Thyroid gland (tissue), 4 donors: Measurements from ENCODE around the gene ATF7. TPM values are rescaled to one million over a fixed set of nuclear protein-coding genes. Genes with fewer than 3 reads are reported as not detected.

ENCODE experiments used
- DNase-seq, 2 donors: peaks; one replicate each; pipeline ENCODE4 v3.0.0-alpha.2; 2019
- H3K27ac ChIP-seq, 3 donors: fragments of 200-600 bp; sonication (generic); 1 replicate in 2 of 3; 2 replicates in 1 of 3; pipeline ENCODE4 v1.5.1; 2016 to 2019; ENCODE audit warnings: mild to moderate bottlenecking in 1 of 3, moderate library complexity in 1 of 3
- H3K27me3 ChIP-seq: fragments of 200-600 bp; sonication (generic); one replicate; pipeline ENCODE4 v1.5.1; 2019
- H3K36me3 ChIP-seq, 2 donors: fragments of 200-600 bp; sonication (generic); one replicate each; pipeline ENCODE4 v1.5.1; 2016 to 2019
- H3K4me1 ChIP-seq, 2 donors: fragments of 200-600 bp; sonication (generic); one replicate each; pipeline ENCODE4 v1.5.1; 2017 to 2019
- H3K4me3 ChIP-seq, 3 donors: fragments of 200-600 bp; sonication (generic); replicated peaks in 1 of 3; 1 replicate in 2 of 3; 2 replicates in 1 of 3; pipeline ENCODE4 v1.5.1; 2016; ENCODE audit warnings: mild to moderate bottlenecking in 1 of 3
- H3K9me3 ChIP-seq: fragments of 200-600 bp; sonication (generic); one replicate; pipeline ENCODE4 v1.5.1; 2017
- POLR2A ChIP-seq, 2 donors: fragments of 450-650 bp; IDR thresholded peaks; one replicate each; pipeline ENCODE4 v1.6.1; 2017; ENCODE audit warnings: antibody characterized with exemption in 2 of 2, mild to moderate bottlenecking in 2 of 2, moderate library complexity in 1 of 2
- WGBS, 2 donors: methylation state at CpG; one replicate each; pipeline ENCODE4 v1.1.5; 2017; 5-methylcytosine and 5-hydroxymethylcytosine counted together
- intact Hi-C: fragments of 100-400 bp; cut with DNase I; formaldehyde crosslinking; loops from one replicate; pipeline ENCODE4 v1.15.1; 2023
- total RNA-seq, 4 donors: library from RNA; depleted of rRNA; stranded (reverse); fragments of >200 nt; gene quantifications; one replicate each; pipeline ENCODE4 v1.2.3, GENCODE V29; 2016
- TF ChIP-seq, protein P1 (sequence below), 6 experiments: fragments of 200-600 bp in 3 of 6; fragments of 450-650 bp in 3 of 6; sonication (generic) in 3 of 6; IDR thresholded peaks; one replicate each; pipeline ENCODE4 v1.5.1; 2016 to 2019; ENCODE audit warnings: antibody characterized with exemption in 6 of 6, mild to moderate bottlenecking in 2 of 6, inconsistent platforms in 1 of 6, moderate library complexity in 1 of 6

ATF7 gene
- 10 to 100 TPM; 21.3 to 40.1 (median 37.6) TPM for total RNA-seq

DNA sequence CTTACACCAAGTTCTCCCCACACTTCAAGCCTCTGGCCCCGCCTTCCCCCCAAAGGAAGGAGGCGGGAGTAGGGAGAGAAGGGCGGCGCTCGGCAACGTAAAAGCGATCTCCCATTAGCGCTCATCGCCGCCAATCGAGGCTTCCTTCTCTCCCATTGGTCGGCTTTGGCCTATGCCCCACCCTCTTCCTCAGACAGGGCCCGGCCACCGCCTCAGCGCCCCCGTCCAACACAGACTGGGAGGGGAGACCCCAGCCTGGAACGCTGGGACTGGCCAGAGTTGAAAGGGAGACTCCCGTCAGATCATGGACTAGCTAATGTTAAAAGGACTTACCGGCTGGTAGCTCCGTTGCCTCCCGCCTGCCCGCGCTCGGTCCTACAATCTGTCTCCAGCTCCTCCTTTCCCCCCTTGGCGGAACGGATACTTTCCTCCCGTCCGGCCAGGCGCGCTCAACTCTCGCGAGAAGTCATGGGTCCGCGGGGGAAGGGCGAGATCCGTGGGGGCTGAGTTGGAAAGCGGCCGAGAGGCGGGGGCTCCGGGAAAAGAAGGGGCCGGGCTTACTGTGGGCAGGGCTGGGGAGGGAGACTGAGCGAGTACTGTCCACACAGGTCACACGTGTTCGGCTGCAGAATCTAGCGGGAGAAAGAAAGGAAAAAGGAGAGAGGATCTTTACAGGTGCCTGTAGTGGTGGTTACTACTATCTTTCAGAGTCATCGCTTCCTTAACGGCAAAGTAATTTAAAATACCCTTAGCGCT, at the start of gene ATF7:
TSS of gene ATF7 (minus strand) at position 437 of the 756 bp plus-strand sequence. CDS start 25,382 bp downstream, outside the sequence.
- 0 to 1% methylated on average over 38 to 47 of the region's 48 CpGs for WGBS, 2 donors

DNA sequence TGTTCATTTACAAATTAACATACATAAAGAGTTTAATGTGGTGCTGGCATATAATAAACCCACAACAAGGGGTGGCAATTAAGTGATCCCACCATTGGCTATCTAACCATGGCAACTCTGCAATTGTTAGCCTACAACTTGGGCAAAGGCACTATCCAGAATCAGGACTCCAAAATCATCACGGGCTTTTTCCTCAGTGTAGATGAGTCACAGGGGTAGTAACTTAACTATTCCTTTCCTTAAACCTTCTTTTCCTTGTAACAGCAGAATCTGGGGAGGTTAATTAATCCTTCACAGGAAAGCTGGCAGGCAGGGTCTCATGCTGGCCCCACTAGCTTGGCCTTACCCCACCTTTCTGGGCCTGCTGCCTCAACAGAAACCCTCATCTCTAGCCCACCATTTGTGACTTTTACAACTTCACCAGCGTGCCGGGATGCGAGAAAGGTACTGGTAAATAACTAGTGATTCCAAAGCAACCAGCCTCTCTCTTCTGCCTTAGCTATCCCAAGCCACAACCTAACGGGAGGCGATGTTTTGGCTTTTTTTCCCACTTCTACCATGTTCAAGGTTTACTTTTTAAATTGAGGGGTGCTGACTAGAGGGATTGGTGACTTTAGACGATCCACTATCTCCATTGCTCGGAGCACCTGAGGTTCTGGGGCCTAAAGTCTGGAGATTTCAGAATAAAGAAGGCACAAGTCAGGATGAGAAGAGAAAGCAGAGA, 49.0 kb upstream of the ATF7 start:
- Histone ChIP-seq H3K9me3 (no peaks in the 10 kb centered on the region), H3K27me3 (no peaks in the 10 kb centered on the region), H3K4me1 (peaks cover 14 to 21% of the 10 kb centered on the region in 2 donors), H3K27ac (peak overlapping the region; percentile 56 to 88 (median 85)), H3K36me3 (peaks cover 2 to 16% of the 10 kb centered on the region in 2 donors), H3K4me3 (peak overlapping the region; percentile 16 to 81 (median 54))
- no peak for DNase-seq
- 42 to 43% methylated on average over 8 of the region's 8 CpGs for WGBS, 2 donors
- intact Hi-C loops: loop anchor here (5.0 kb wide), 1 partner anchor 48 kb away; the partner anchor contains the start of gene ATF7
- TF ChIP-seq POLR2A (IDR thresholded peaks at IDR 0.05): no peak
- TF ChIP-seq, protein P1, sequence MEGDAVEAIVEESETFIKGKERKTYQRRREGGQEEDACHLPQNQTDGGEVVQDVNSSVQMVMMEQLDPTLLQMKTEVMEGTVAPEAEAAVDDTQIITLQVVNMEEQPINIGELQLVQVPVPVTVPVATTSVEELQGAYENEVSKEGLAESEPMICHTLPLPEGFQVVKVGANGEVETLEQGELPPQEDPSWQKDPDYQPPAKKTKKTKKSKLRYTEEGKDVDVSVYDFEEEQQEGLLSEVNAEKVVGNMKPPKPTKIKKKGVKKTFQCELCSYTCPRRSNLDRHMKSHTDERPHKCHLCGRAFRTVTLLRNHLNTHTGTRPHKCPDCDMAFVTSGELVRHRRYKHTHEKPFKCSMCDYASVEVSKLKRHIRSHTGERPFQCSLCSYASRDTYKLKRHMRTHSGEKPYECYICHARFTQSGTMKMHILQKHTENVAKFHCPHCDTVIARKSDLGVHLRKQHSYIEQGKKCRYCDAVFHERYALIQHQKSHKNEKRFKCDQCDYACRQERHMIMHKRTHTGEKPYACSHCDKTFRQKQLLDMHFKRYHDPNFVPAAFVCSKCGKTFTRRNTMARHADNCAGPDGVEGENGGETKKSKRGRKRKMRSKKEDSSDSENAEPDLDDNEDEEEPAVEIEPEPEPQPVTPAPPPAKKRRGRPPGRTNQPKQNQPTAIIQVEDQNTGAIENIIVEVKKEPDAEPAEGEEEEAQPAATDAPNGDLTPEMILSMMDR (IDR thresholded peaks at IDR 0.05): no peak

More for the DNA sequence above, at the start of gene ATF7:
- Histone ChIP-seq H3K36me3 (no peaks in the 10 kb centered on the region), H3K27ac (peak within 1 kb of the TSS; percentile 76 to 92 (median 91)), H3K27me3 (no peaks in the 10 kb centered on the region), H3K9me3 (no peaks in the 10 kb centered on the region), H3K4me1 (peaks cover 28 to 32% of the 10 kb centered on the region in 2 donors), H3K4me3 (peak within 1 kb of the TSS; percentile 34 to 50 (median 37))
- TF ChIP-seq, protein P1 (IDR thresholded peaks at IDR 0.05): no peak
- peak in 1 of 2 donors; percentile 78 for TF ChIP-seq POLR2A (IDR thresholded peaks at IDR 0.05)
- intact Hi-C loops: loop anchor here (5.0 kb wide), 1 partner anchor 51 kb away; the partner anchor contains the start of gene ATP5MC2
- DNase-seq: peak; percentile 97 to 98

DNA sequence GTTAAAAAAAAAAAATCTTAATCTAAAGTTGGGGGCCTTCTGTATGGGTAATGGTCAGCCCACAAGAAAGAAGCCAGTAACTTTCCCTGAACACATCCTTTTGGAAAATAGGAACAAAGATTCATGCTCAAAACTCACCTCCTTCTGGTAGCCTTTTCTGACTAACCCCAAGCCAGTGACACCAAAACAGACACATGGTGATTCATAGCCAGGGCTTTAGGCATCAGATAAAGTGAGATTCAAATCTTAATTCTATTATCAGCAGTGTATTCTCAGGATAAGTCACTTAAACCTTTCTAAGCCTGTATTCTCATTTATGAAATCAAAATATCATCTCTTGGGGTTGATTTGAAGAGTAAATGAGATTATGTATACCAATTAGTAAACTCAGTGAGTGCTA, 44.8 kb upstream of the ATF7 start:
- Histone ChIP-seq H3K4me1 (peaks cover 9 to 13% of the 10 kb centered on the region in 2 donors), H3K9me3 (no peaks in the 10 kb centered on the region), H3K36me3 (peaks cover 32 to 50% of the 10 kb centered on the region in 2 donors), H3K27ac (no peak overlapping the region), H3K4me3 (no peak overlapping the region), H3K27me3 (no peaks in the 10 kb centered on the region)
- intact Hi-C loops: no loop called here
- no peak for TF ChIP-seq POLR2A (IDR thresholded peaks at IDR 0.05)
- TF ChIP-seq, protein P1 (IDR thresholded peaks at IDR 0.05): no peak
- DNase-seq: no peak

DNA sequence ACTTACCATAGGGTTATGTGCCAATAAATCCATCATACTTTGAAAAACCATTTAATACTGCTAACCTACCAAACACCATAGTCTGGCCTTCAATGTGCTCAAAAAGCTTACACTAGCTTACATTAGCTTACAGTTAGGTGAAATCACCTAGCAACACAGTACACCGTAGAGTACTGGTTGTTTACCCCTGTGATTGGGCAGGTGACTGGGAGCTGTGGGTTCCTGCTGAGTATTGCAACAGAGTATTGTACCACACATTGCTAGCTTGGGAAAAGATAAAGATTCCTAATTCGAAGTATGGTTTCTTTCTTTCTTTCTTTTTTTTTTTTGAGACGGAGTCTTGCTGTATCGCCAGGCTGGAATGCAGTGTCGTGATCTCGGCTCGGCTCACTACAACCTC, 44.1 kb upstream of the ATF7 start:
- intact Hi-C loops: no loop called here
- Histone ChIP-seq H3K9me3 (no peaks in the 10 kb centered on the region), H3K4me1 (peaks cover 8 to 12% of the 10 kb centered on the region in 2 donors), H3K27me3 (no peaks in the 10 kb centered on the region), H3K4me3 (no peak overlapping the region), H3K36me3 (peaks cover 37 to 56% of the 10 kb centered on the region in 2 donors), H3K27ac (no peak overlapping the region)
- no peak for DNase-seq
- TF ChIP-seq, protein P1 (IDR thresholded peaks at IDR 0.05): no peak
- WGBS, 2 donors: 95 to 96% methylated on average over 7 of the region's 7 CpGs
